Heart right ventricle (tissue), 16 donors: ENCODE data around the gene SLC43A2. TPM values are rescaled to one million over a fixed set of nuclear protein-coding genes. Genes with fewer than 3 reads are reported as not detected.
A peak's percentile ranks its signal among the peaks of the same experiment; 100 is the strongest.

Experiments
- ATAC-seq, 8 donors: fragments of 200-7000 bp; cut with Tn5 transposase; one replicate each; pipeline ENCODE4 v1.9.1; 2020; ENCODE audit warnings: mild to moderate bottlenecking in 8 of 8, moderate library complexity in 8 of 8, moderate number of reproducible peaks in 1 of 8
- DNase-seq, 2 donors: peaks; one replicate each; pipeline ENCODE4 v3.0.0-alpha.2; 2020
- H3K27ac ChIP-seq, 10 donors: fragments of 200-600 bp; sonication (generic) in 2 of 10; one replicate each; pipeline versions ENCODE4 v1.5.0 to v1.8.0; 2020 to 2022; ENCODE audit warnings: mild to moderate bottlenecking in 3 of 10
- H3K27me3 ChIP-seq, 7 donors: fragments of 200-600 bp; one replicate each; pipeline ENCODE4 v1.8.0; 2021 to 2022; ENCODE audit warnings: mild to moderate bottlenecking in 2 of 7
- H3K36me3 ChIP-seq, 9 donors: fragments of 200-600 bp; sonication (generic) in 1 of 9; one replicate each; pipeline versions ENCODE4 v1.5.0 to v1.8.0; 2020 to 2022; ENCODE audit warnings: mild to moderate bottlenecking in 2 of 9
- H3K4me1 ChIP-seq, 9 donors: fragments of 200-600 bp; sonication (generic) in 1 of 9; one replicate each; pipeline versions ENCODE4 v1.5.0 to v1.8.0; 2020 to 2022; ENCODE audit warnings: mild to moderate bottlenecking in 4 of 9
- H3K4me3 ChIP-seq, 10 donors: fragments of 200-600 bp; sonication (generic) in 2 of 10; one replicate each; pipeline versions ENCODE4 v1.5.0 to v1.8.0; 2020 to 2022; ENCODE audit warnings: mild to moderate bottlenecking in 7 of 10, moderate library complexity in 2 of 10
- H3K9me3 ChIP-seq, 11 donors: fragments of 200-600 bp in 10 of 11; sonication (generic) in 2 of 11; one replicate each; pipeline versions ENCODE4 v1.5.0 to v1.8.0; 2013 to 2022; ENCODE audit warnings: mild to moderate bottlenecking in 2 of 11, control low read depth in 1 of 11, moderate library complexity in 1 of 11
- CTCF ChIP-seq, 9 donors: fragments of 200-600 bp; sonication (generic) in 2 of 9; IDR thresholded peaks; one replicate each; pipeline versions ENCODE4 v1.5.0 to v1.8.0; 2021 to 2022; ENCODE audit warnings: antibody characterized with exemption in 9 of 9, mild to moderate bottlenecking in 5 of 9, moderate library complexity in 1 of 9
- WGBS, 2 donors: extraction: QIAGEN DNeasy Blood & Tissue Kit; methylation state at CpG; one replicate each; pipeline ENCODE4 v1.1.7; 2013; ENCODE audit warnings: inconsistent platforms in 1 of 2; 5-methylcytosine and 5-hydroxymethylcytosine counted together
- intact Hi-C, 10 donors: fragments of 100-400 bp; cut with DNase I; formaldehyde crosslinking; loops; one replicate each; pipeline versions ENCODE4 v1.11.1 to v1.14.2; 2022
- polyA plus RNA-seq, 2 donors: library from polyadenylated mRNA; stranded (reverse); fragments of 200-250 nt; gene quantifications; one replicate each; pipeline ENCODE4 v1.2.3, GENCODE V29; 2013
- total RNA-seq, 10 donors: library from RNA; stranded (reverse); fragmentation: NEBNext Ultra II Directional in 3 of 10; extraction: Animal tissue kit (Norgen Biotek cat#: 25700) in 3 of 10; gene quantifications; one replicate each; pipeline versions ENCODE4 v1.2.1 to v1.2.4, GENCODE V29; 2021 to 2023
- donor health status: Arrhythmogenic right ventricular cardiomyopathy.
- donor health status: ischemic (EF 13 %, LVEDD 7.1; RV severe dilation, severe dysfunction).
- donor health status: healthy with polysubstance abuse.
- donor health status: DM: no; HTN: yes; CAD: no.
- donor health status: DM: no; HTN: no; CAD: no.
- donor health status: ischemic (EF 25% LVEDD 6.9; RV normal size, moderate dysfunction).
- donor health status: ischemic (EF 25% LVEDD 5.7; RV mildly dilated, moderate dysfunction).
- donor health status: healthy.
- donor health status: DM: yes; HTN: yes; CAD: no.
- donor health status: Ischemic cardiomyopathy.
- donor health status: ischemic (EF 35%, LVEDD 5.7; RV mildly dilated, moderate dysfunction).
- donor health status: nonischemic (EF 11% LVEDD 7.7; RV severe dilation, severe dysfunction).
- donor health status: DM: yes; HTN: yes; CAD: no.
- donor health status: PGD.
- donor health status: ischemic (EF 29% LVEDD 5.4; RV normal size, mild dysfunction).
- donor health status: nonischemic (EF 23%, LVEDD 6.1; RV moderate dilation, normal function).

Gene SLC43A2
- total and polyA plus RNA-seq, 12 donors = 1.6 to 16.4 (median 6.1) TPM

- intact Hi-C loops = no loop called here
- Histone ChIP-seq H3K36me3 (peaks cover 0 to 69% (median 25%) of the 10 kb centered on the region in 9 donors), H3K27me3 (no peaks in the 10 kb centered on the region), H3K4me3 (no peak overlapping the region), H3K9me3 (no peaks in the 10 kb centered on the region), H3K27ac (peak overlapping the region in 3 of 10 donors; percentile 12 to 40 (median 16)), H3K4me1 (peaks cover 0 to 40% (median 19%) of the 10 kb centered on the region in 9 donors)
- ATAC-seq (no peak), DNase-seq (no peak)
- TF ChIP-seq CTCF (IDR thresholded peaks at IDR 0.05) = no peak
- WGBS, 2 donors = 57 to 70% methylated on average over 12 of the region's 12 CpGs
Measured at GRCh38 chr17:1553354-1554266, 75.0 kb downstream of the SLC43A2 start.

GRCh38 chr17:1552932-1553331 lies 75.7 kb downstream of the SLC43A2 start:
- WGBS, 2 donors = 87 to 88% methylated on average over 11 of the region's 11 CpGs

GRCh38 chr17:1551741-1552140 lies 76.9 kb downstream of the SLC43A2 start:
- Histone ChIP-seq H3K36me3 (peaks cover 0 to 79% (median 32%) of the 10 kb centered on the region in 9 donors), H3K4me1 (peaks cover 0 to 38% (median 19%) of the 10 kb centered on the region in 9 donors), H3K4me3 (no peak overlapping the region), H3K27me3 (no peaks in the 10 kb centered on the region), H3K9me3 (no peaks in the 10 kb centered on the region), H3K27ac (no peak overlapping the region)
- no peak for ATAC-seq
- no peak for DNase-seq
- 93 to 98% methylated on average over 12 of the region's 12 CpGs for WGBS, 2 donors
- intact Hi-C loops = no loop called here
- no peak for TF ChIP-seq CTCF (IDR thresholded peaks at IDR 0.05)

More at GRCh38 chr17:1552932-1553331, 75.7 kb downstream of the SLC43A2 start:
- peaks cover 0 to 40% (median 19%) of the 10 kb centered on the region in 9 donors for H3K4me1 ChIP-seq
- no peaks in the 10 kb centered on the region for H3K9me3 ChIP-seq
- no peak for DNase-seq
- no peak overlapping the region for H3K27ac ChIP-seq
- no peak for TF ChIP-seq CTCF (IDR thresholded peaks at IDR 0.05)
- intact Hi-C loops = no loop called here
- H3K36me3 ChIP-seq = peaks cover 0 to 76% (median 25%) of the 10 kb centered on the region in 9 donors
- H3K27me3 ChIP-seq = no peaks in the 10 kb centered on the region
- no peak for ATAC-seq
- H3K4me3 ChIP-seq = no peak overlapping the region

- no peak for DNase-seq
- Histone ChIP-seq H3K27ac (no peak overlapping the region), H3K9me3 (no peaks in the 10 kb centered on the region), H3K4me3 (no peak overlapping the region), H3K27me3 (no peaks in the 10 kb centered on the region), H3K36me3 (peaks cover 0 to 99% (median 32%) of the 10 kb centered on the region in 9 donors), H3K4me1 (peaks cover 0 to 7% (median 0%) of the 10 kb centered on the region in 9 donors)
- TF ChIP-seq CTCF (IDR thresholded peaks at IDR 0.05) = no peak
- WGBS, 2 donors = 95 to 96% methylated on average over 18 of the region's 18 CpGs
- intact Hi-C loops = no loop called here
- ATAC-seq = no peak
Measured at GRCh38 chr17:1548032-1548431, 80.6 kb downstream of the SLC43A2 start.
